SK-N-SH treated with all-trans-retinoic acid at 6 μM for 48 hours (cell line): ENCODE measurements around the gene PGBD4.

Experiments used
- ATAC-seq: fragments of 200-7000 bp; cut with Tn5 transposase; 3 replicates; pipeline ENCODE4 v1.9.1; 2020; ENCODE audit warnings: mild to moderate bottlenecking, moderate library complexity
- ARNTL ChIP-seq: fragments of 450-650 bp; formaldehyde crosslinking; IDR thresholded peaks from 2 replicates; pipeline ENCODE4 v1.5.0; 2020; ENCODE audit warnings: low read depth, mild to moderate bottlenecking, moderate library complexity, borderline replicate concordance
- BACH2 ChIP-seq: fragments of 250-450 bp; sonication (Bioruptor Pico); IDR thresholded peaks from 2 replicates; pipeline ENCODE4 v1.9.0; 2021; ENCODE audit warnings: mild to moderate bottlenecking, borderline replicate concordance
- CREB5 ChIP-seq: fragments of 250-450 bp; sonication (Bioruptor Pico); IDR thresholded peaks from 2 replicates; pipeline ENCODE4 v1.5.1; 2020; ENCODE audit warnings: low read depth, mild to moderate bottlenecking, moderate library complexity
- CSDC2 ChIP-seq: fragments of 250-450 bp; sonication (Bioruptor Pico); IDR thresholded peaks from 2 replicates; pipeline ENCODE4 v1.5.0; 2020; ENCODE audit warnings: mild to moderate bottlenecking, moderate library complexity
- CSRNP3 ChIP-seq: fragments of 250-450 bp; sonication (Bioruptor Pico); IDR thresholded peaks from 2 replicates; pipeline ENCODE4 v1.5.1; 2021; ENCODE audit warnings: mild to moderate bottlenecking, moderate library complexity
- ESRRG ChIP-seq: fragments of 250-450 bp; sonication (Bioruptor Pico); IDR thresholded peaks from 2 replicates; pipeline ENCODE4 v1.6.1; 2021; ENCODE audit warnings: mild to moderate bottlenecking
- GLIS3 ChIP-seq: fragments of 250-450 bp; sonication (Bioruptor Pico); IDR thresholded peaks from 2 replicates; pipeline ENCODE4 v1.5.0; 2020; ENCODE audit warnings: mild to moderate bottlenecking, moderate library complexity
- ISL1 ChIP-seq: fragments of 250-450 bp; sonication (Bioruptor Pico); IDR thresholded peaks from 2 replicates; pipeline ENCODE4 v2.1.2; 2022; ENCODE audit warnings: mild to moderate bottlenecking, moderate library complexity
- PATZ1 ChIP-seq: fragments of 250-450 bp; sonication (Bioruptor Pico); IDR thresholded peaks from 2 replicates; pipeline ENCODE4 v1.8.0; 2020; ENCODE audit warnings: mild to moderate bottlenecking, moderate library complexity, borderline replicate concordance
- POU6F1 ChIP-seq: fragments of 250-450 bp; sonication (Bioruptor Pico); IDR thresholded peaks from 2 replicates; pipeline ENCODE4 v1.8.0; 2021; ENCODE audit warnings: low read depth, mild to moderate bottlenecking, moderate library complexity, borderline replicate concordance
- PPARA ChIP-seq: fragments of 250-450 bp; sonication (Bioruptor Pico); IDR thresholded peaks from 2 replicates; pipeline ENCODE4 v1.5.0; 2020; ENCODE audit warnings: mild to moderate bottlenecking, borderline replicate concordance
- RARB ChIP-seq: fragments of 250-450 bp; sonication (Bioruptor Pico); IDR thresholded peaks from 2 replicates; pipeline ENCODE4 v1.8.0; 2021; ENCODE audit warnings: mild to moderate bottlenecking, moderate library complexity
- SNAI2 ChIP-seq: fragments of 250-450 bp; sonication (Bioruptor Pico); IDR thresholded peaks from 2 replicates; pipeline ENCODE4 v1.5.0; 2020; ENCODE audit warnings: mild to moderate bottlenecking, moderate library complexity
- TCF4 ChIP-seq: fragments of 250-450 bp; sonication (Bioruptor Pico); IDR thresholded peaks from 2 replicates; pipeline ENCODE4 v1.8.0; 2021; ENCODE audit warnings: mild to moderate bottlenecking, moderate library complexity, borderline replicate concordance
- TOX ChIP-seq: fragments of 250-450 bp; sonication (Bioruptor Pico); IDR thresholded peaks from 2 replicates; pipeline ENCODE4 v1.8.0; 2021; ENCODE audit warnings: mild to moderate bottlenecking, moderate library complexity, borderline replicate concordance
- TSHZ2 ChIP-seq: fragments of 250-450 bp; sonication (Bioruptor Pico); IDR thresholded peaks from 2 replicates; pipeline ENCODE4 v1.5.0; 2020; ENCODE audit warnings: mild to moderate bottlenecking, moderate library complexity
- ZC3H10 ChIP-seq: fragments of 250-450 bp; sonication (Bioruptor Pico); IDR thresholded peaks from 2 replicates; pipeline ENCODE4 v1.5.1; 2021; ENCODE audit warnings: mild to moderate bottlenecking, moderate library complexity
- ZFP3 ChIP-seq: fragments of 250-450 bp; sonication (Bioruptor Pico); IDR thresholded peaks from 2 replicates; pipeline ENCODE4 v1.5.0; 2020; ENCODE audit warnings: mild to moderate bottlenecking, moderate library complexity
- ZNF565 ChIP-seq: fragments of 450-650 bp; formaldehyde crosslinking; conservative IDR thresholded peaks from 2 replicates; pipeline ENCODE4 v1.5.0; 2020; ENCODE audit warnings: low read depth, mild to moderate bottlenecking, moderate library complexity
- ZNF70 ChIP-seq: fragments of 450-650 bp; formaldehyde crosslinking; IDR thresholded peaks from 2 replicates; pipeline ENCODE4 v1.5.0; 2020; ENCODE audit warnings: mild to moderate bottlenecking, moderate library complexity

Gene PGBD4

GRCh38 chr15:34133511-34133910, 31.6 kb downstream of the PGBD4 start:
- no peak for TF ChIP-seq CSRNP3 (CRISPR knock-in tag)
- no peak for TF ChIP-seq TCF4 (CRISPR knock-in tag)
- TF ChIP-seq ZNF565 (CRISPR knock-in tag), result no peak
- TF ChIP-seq GLIS3 (CRISPR knock-in tag), result no peak
- no peak for TF ChIP-seq ARNTL
- TF ChIP-seq PATZ1 (CRISPR knock-in tag), result no peak
- TF ChIP-seq SNAI2, result no peak
- TF ChIP-seq POU6F1 (CRISPR knock-in tag), result no peak
- no peak for TF ChIP-seq TSHZ2 (CRISPR knock-in tag)
- TF ChIP-seq ISL1 (CRISPR knock-in tag), result no peak
- no peak for TF ChIP-seq BACH2 (CRISPR knock-in tag)
- TF ChIP-seq ZC3H10 (CRISPR knock-in tag), result no peak
- TF ChIP-seq ESRRG (CRISPR knock-in tag), result no peak
- TF ChIP-seq TOX, result no peak
- TF ChIP-seq RARB (CRISPR knock-in tag), result no peak
- TF ChIP-seq ZFP3 (CRISPR knock-in tag), result no peak
- TF ChIP-seq CSDC2 (CRISPR knock-in tag), result no peak
- no peak for TF ChIP-seq CREB5
- TF ChIP-seq PPARA (CRISPR knock-in tag), result no peak
- no peak for TF ChIP-seq ZNF70 (CRISPR knock-in tag)
- no peak for ATAC-seq

- no peak for ATAC-seq
- no peak for TF ChIP-seq ISL1 (CRISPR knock-in tag)
Measured at GRCh38 chr15:34147371-34148140, 45.7 kb downstream of the PGBD4 start.

- no peak for ATAC-seq
- no peak for TF ChIP-seq TOX
- TF ChIP-seq ESRRG (CRISPR knock-in tag), result no peak
- TF ChIP-seq PATZ1 (CRISPR knock-in tag), result no peak
- no peak for TF ChIP-seq ISL1 (CRISPR knock-in tag)
- TF ChIP-seq SNAI2, result no peak
- TF ChIP-seq ZNF70 (CRISPR knock-in tag), result no peak
- TF ChIP-seq ARNTL, result no peak
- TF ChIP-seq RARB (CRISPR knock-in tag), result no peak
- TF ChIP-seq CSRNP3 (CRISPR knock-in tag), result no peak
- TF ChIP-seq POU6F1 (CRISPR knock-in tag), result no peak
- no peak for TF ChIP-seq ZC3H10 (CRISPR knock-in tag)
- no peak for TF ChIP-seq CREB5
Measured at GRCh38 chr15:34154725-34155204, 52.9 kb downstream of the PGBD4 start.
